RWPE2 (cell line): ENCODE measurements around the gene CNTNAP5.

Experiments used
- ATAC-seq: fragments of 200-7000 bp; cut with Tn5 transposase; 3 replicates; pipeline ENCODE4 v1.9.1; 2021; ENCODE audit warnings: low read depth
- DNase-seq: peaks from one replicate; pipeline ENCODE4 v3.0.0-alpha.2; 2020; ENCODE audit warnings: low spot score
- H3K27ac ChIP-seq: fragments of 450-650 bp; 2 replicates; pipeline ENCODE4 v1.5.1; 2017; ENCODE audit warnings: mild to moderate bottlenecking; ENCODE audit not compliant: poor library complexity, severe bottlenecking
- H3K27me3 ChIP-seq: fragments of 250-450 bp; sonication (Bioruptor Pico); 2 replicates; pipeline ENCODE4 v1.5.1; 2021; ENCODE audit warnings: mild to moderate bottlenecking, moderate library complexity; ENCODE audit not compliant: insufficient read depth, poor library complexity, severe bottlenecking
- H3K36me3 ChIP-seq: fragments of 250-450 bp; sonication (Bioruptor Pico); 2 replicates; pipeline ENCODE4 v1.5.1; 2020; ENCODE audit warnings: low read depth, mild to moderate bottlenecking, moderate library complexity
- H3K4me1 ChIP-seq: fragments of 250-450 bp; sonication (Bioruptor Pico); 2 replicates; pipeline ENCODE4 v1.5.1; 2021; ENCODE audit warnings: mild to moderate bottlenecking, moderate library complexity; ENCODE audit not compliant: insufficient read depth, poor library complexity, severe bottlenecking
- H3K4me3 ChIP-seq: fragments of 250-450 bp; sonication (Bioruptor Pico); 2 replicates; pipeline ENCODE4 v1.5.1; 2021; ENCODE audit warnings: mild to moderate bottlenecking, moderate library complexity; ENCODE audit not compliant: severe bottlenecking
- H3K9me3 ChIP-seq: fragments of 250-450 bp; sonication (Bioruptor Pico); 2 replicates; pipeline ENCODE4 v1.5.1; 2021; ENCODE audit warnings: mild to moderate bottlenecking, moderate library complexity; ENCODE audit not compliant: severe bottlenecking
- TF ChIP-seq, protein P1 (sequence below): fragments of 450-650 bp; IDR thresholded peaks from one replicate; pipeline ENCODE4 v1.5.1; 2017; ENCODE audit warnings: mild to moderate bottlenecking, moderate library complexity; ENCODE audit not compliant: poor library complexity, severe bottlenecking

The CNTNAP5 gene

DNA sequence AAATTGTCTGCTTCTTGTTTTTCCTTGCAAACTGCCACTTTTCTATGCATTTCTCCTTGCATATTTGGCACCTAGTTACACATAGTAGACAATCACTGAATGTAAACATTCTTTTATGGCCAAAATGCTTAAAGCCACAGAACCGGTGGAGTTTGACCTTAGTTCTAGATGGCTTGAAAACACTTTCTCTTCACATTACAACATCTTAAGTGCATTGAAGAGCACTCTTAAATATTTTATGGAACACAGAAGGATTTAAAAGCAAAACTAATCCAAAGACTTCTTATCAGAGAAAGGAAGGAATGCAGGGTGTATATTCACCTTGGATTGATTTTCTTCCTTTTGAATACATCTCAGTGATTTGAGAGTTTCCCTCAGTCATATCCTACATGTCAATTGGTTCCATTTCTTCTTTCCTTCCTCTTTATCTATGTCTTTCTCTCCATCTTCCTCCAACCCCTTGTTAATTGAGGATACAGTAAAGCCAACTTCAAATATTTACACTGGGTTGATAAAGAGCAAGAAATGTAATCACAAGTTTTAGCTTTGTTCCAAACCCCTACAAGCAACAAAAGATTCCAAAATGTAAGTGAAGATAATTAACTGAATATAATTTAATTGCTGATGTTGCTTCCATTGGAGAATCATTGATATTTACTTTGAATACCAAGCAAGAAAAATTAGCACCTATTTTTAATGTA is 548.0 kb downstream of the CNTNAP5 start:
- Histone ChIP-seq H3K36me3 (no peaks in the 10 kb centered on the region), H3K4me1 (no peaks in the 10 kb centered on the region), H3K27me3 (no peaks in the 10 kb centered on the region), H3K4me3 (no peak overlapping the region), H3K27ac (no peak overlapping the region), H3K9me3 (no peaks in the 10 kb centered on the region)
- no peak for DNase-seq
- TF ChIP-seq, protein P1, sequence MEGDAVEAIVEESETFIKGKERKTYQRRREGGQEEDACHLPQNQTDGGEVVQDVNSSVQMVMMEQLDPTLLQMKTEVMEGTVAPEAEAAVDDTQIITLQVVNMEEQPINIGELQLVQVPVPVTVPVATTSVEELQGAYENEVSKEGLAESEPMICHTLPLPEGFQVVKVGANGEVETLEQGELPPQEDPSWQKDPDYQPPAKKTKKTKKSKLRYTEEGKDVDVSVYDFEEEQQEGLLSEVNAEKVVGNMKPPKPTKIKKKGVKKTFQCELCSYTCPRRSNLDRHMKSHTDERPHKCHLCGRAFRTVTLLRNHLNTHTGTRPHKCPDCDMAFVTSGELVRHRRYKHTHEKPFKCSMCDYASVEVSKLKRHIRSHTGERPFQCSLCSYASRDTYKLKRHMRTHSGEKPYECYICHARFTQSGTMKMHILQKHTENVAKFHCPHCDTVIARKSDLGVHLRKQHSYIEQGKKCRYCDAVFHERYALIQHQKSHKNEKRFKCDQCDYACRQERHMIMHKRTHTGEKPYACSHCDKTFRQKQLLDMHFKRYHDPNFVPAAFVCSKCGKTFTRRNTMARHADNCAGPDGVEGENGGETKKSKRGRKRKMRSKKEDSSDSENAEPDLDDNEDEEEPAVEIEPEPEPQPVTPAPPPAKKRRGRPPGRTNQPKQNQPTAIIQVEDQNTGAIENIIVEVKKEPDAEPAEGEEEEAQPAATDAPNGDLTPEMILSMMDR = no peak
- ATAC-seq = no peak

DNA sequence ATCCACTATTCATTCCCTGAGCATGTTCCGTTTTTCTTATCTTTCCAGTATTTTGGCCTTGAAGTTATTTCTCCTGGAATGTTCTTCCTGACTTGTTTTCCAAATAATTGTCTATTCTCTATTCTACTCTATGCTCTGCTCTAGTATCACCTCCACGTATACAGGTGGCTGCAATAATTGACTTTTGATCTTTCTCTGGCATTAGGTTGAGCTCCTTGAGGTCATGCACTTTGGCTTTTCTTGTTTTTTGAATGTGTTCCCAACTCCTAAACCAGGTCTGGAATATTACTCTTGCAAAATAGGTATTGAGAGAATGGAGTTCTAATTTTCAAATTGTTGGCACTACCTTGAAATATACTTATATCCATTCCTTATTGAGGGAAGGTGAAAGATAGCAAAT is 550.4 kb downstream of the CNTNAP5 start:
- DNase-seq (no peak), ATAC-seq (no peak)
- Histone ChIP-seq H3K4me3 (no peak overlapping the region), H3K27me3 (no peaks in the 10 kb centered on the region), H3K4me1 (no peaks in the 10 kb centered on the region), H3K27ac (no peak overlapping the region), H3K36me3 (no peaks in the 10 kb centered on the region), H3K9me3 (no peaks in the 10 kb centered on the region)
- TF ChIP-seq, protein P1 = no peak

DNA sequence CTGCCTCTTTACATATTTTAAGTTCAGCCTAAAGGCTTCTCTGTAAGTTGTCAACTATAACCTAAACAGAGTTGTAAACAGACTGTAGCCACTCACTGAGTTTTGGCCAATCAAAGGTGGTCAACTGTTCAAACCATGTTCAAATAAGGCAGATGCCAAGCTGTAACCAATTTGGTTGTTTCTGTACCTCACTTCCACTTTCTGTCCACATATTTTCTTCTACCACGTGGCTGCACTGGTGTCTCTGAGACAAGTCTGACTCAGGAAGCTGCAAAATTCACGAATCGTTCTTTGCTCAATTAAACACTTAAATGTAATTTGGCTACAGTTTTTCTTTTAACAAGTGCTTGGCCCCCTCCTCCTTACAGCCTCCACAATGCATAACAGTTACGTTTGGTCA is 555.2 kb downstream of the CNTNAP5 start:
- DNase-seq = no peak
- H3K27me3 ChIP-seq = no peaks in the 10 kb centered on the region
- TF ChIP-seq, protein P1 = no peak
- no peak overlapping the region for H3K4me3 ChIP-seq
- no peak for ATAC-seq
- H3K4me1 ChIP-seq = no peaks in the 10 kb centered on the region
- no peaks in the 10 kb centered on the region for H3K9me3 ChIP-seq
- H3K36me3 ChIP-seq = no peaks in the 10 kb centered on the region
- H3K27ac ChIP-seq = no peak overlapping the region

DNA sequence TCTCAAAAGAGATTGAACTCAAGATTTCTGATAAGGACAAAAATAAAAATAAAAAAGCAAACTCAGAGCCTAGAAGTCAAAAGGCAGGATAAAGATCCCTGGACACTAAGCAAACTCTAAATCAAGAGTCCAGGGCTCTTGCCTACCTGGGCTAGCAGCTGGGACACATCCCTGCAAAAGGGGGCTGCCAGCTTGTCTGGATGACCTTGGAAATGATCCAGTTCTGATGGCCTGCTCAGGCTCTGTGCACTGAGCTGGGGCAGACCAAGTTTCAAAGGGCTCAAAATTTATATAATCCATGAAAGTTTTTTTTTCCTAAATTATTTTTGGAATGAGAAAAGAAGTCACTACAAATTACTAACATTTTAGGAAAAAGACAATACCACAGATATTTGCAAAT is 557.3 kb downstream of the CNTNAP5 start:
- no peaks in the 10 kb centered on the region for H3K9me3 ChIP-seq
- ATAC-seq = no peak
- no peaks in the 10 kb centered on the region for H3K36me3 ChIP-seq
- TF ChIP-seq, protein P1 = no peak
- H3K4me1 ChIP-seq = no peaks in the 10 kb centered on the region
- H3K4me3 ChIP-seq = no peak overlapping the region
- H3K27me3 ChIP-seq = no peaks in the 10 kb centered on the region
- no peak overlapping the region for H3K27ac ChIP-seq
- no peak for DNase-seq

DNA sequence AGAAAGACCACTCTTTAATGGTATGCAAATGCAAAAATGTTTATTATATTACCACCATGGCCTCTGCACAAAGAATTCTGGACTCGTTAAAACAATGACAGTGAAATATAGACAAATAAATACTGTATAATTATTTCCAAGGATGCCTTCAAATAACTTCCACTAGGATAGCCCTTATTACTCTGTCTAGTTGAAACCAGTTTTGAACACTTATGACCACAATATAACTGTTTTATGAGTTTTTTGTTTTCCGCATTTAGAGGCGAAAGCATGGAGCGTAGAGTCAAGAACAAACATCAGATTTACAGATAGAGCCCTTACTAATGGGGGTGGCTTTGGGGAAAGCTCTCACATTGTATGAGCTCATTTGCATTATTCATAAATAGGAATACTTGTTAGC is 559.5 kb downstream of the CNTNAP5 start:
- DNase-seq (no peak), ATAC-seq (no peak)
- no peak overlapping the region for H3K27ac ChIP-seq
- no peak overlapping the region for H3K4me3 ChIP-seq
- TF ChIP-seq, protein P1 = no peak
- H3K9me3 ChIP-seq = no peaks in the 10 kb centered on the region
- H3K27me3 ChIP-seq = no peaks in the 10 kb centered on the region
- H3K4me1 ChIP-seq = no peaks in the 10 kb centered on the region
- H3K36me3 ChIP-seq = no peaks in the 10 kb centered on the region
